Spleen (tissue), 11 donors: ENCODE results near the gene ALDH3B1. TPM values are rescaled to one million over a fixed set of nuclear protein-coding genes. Genes with fewer than 3 reads are reported as not detected.
"Not testable (repeated sequence)": the region's sequence is repeated elsewhere in the genome, so short reads cannot be mapped to it uniquely, and the experiment has no call there.

Experiments used
- DNase-seq: peaks from one replicate; pipeline ENCODE4 v3.0.0-alpha.2; 2020
- H3K27ac ChIP-seq, 8 donors: fragments of 200-600 bp; sonication (generic) in 7 of 8; 1 replicate in 4 of 8; 2 replicates in 4 of 8; pipeline versions ENCODE4 v1.5.0 to v1.8.0; 2016 to 2021; ENCODE audit warnings: inconsistent platforms in 4 of 8, mild to moderate bottlenecking in 4 of 8, moderate library complexity in 1 of 8
- H3K27me3 ChIP-seq, 7 donors: fragments of 200-600 bp; sonication (generic) in 6 of 7; replicated peaks in 1 of 7; 1 replicate in 4 of 7; 2 replicates in 3 of 7; pipeline versions ENCODE4 v1.5.0 to v1.8.0; 2016 to 2021; ENCODE audit warnings: inconsistent platforms in 3 of 7, mild to moderate bottlenecking in 1 of 7
- H3K36me3 ChIP-seq, 6 donors: fragments of 200-600 bp; sonication (generic) in 5 of 6; 1 replicate in 4 of 6; 2 replicates in 2 of 6; pipeline versions ENCODE4 v1.5.0 to v1.8.0; 2016 to 2021; ENCODE audit warnings: inconsistent platforms in 2 of 6
- H3K4me1 ChIP-seq, 6 donors: fragments of 200-600 bp; sonication (generic) in 5 of 6; 1 replicate in 3 of 6; 2 replicates in 3 of 6; pipeline versions ENCODE4 v1.5.0 to v1.8.0; 2016 to 2021; ENCODE audit warnings: inconsistent platforms in 3 of 6
- H3K4me3 ChIP-seq, 8 donors: fragments of 200-600 bp; sonication (generic) in 7 of 8; 1 replicate in 4 of 8; 2 replicates in 4 of 8; pipeline versions ENCODE4 v1.5.0 to v1.8.0; 2016 to 2021; ENCODE audit warnings: inconsistent platforms in 4 of 8, mild to moderate bottlenecking in 4 of 8, moderate library complexity in 2 of 8
- H3K9me3 ChIP-seq, 8 donors: fragments of 200-600 bp; sonication (generic) in 7 of 8; 1 replicate in 4 of 8; 2 replicates in 4 of 8; pipeline versions ENCODE4 v1.5.0 to v1.8.0; 2016 to 2021; ENCODE audit warnings: inconsistent platforms in 4 of 8
- POLR2A ChIP-seq, 3 donors: fragments of 450-650 bp; IDR thresholded peaks; one replicate each; pipeline ENCODE4 v1.5.1; 2017; ENCODE audit warnings: antibody characterized with exemption in 3 of 3, mild to moderate bottlenecking in 1 of 3
- POLR2AphosphoS5 ChIP-seq, 3 donors: sonication (generic); formaldehyde crosslinking; IDR thresholded peaks; one replicate each; pipeline ENCODE4 v1.5.1; 2017; ENCODE audit warnings: antibody characterized with exemption in 3 of 3
- WGBS, 5 donors: extraction: QIAGEN DNeasy Blood & Tissue Kit in 3 of 5; methylation state at CpG; one replicate each; pipeline versions ENCODE4 v1.1.5 to v1.1.7; 2013 to 2018; 5-methylcytosine and 5-hydroxymethylcytosine counted together
- intact Hi-C: fragments of 100-400 bp; cut with DNase I; formaldehyde crosslinking; loops from one replicate; pipeline ENCODE4 v1.15.0; 2023; ENCODE audit warnings: low total_unique reads
- polyA plus RNA-seq, 3 donors: library from polyadenylated mRNA; stranded (reverse); fragments of 200-250 nt; gene quantifications; one replicate each; pipeline ENCODE4 v1.2.1, GENCODE V29; 2013
- total RNA-seq, 7 donors: library from RNA; depleted of rRNA in 3 of 7; stranded (reverse); fragments of >200 nt in 3 of 7; fragmentation: NEBNext Ultra II Directional in 4 of 7; extraction: Animal tissue kit (Norgen Biotek cat#: 25700) in 4 of 7; gene quantifications; one replicate each; pipeline versions ENCODE4 v1.1.0 to v1.2.1, GENCODE V29; 2016 to 2021
- TF ChIP-seq, protein P1 (sequence below), 11 experiments: fragments of 200-600 bp in 7 of 11; fragments of 450-650 bp in 4 of 11; sonication (generic) in 4 of 11; IDR thresholded peaks in 8 of 11; conservative IDR thresholded peaks in 3 of 11; 1 replicate in 7 of 11; 2 replicates in 4 of 11; pipeline versions ENCODE4 v1.4.0 to v1.8.0; 2016 to 2021; ENCODE audit warnings: antibody characterized with exemption in 11 of 11, inconsistent platforms in 4 of 11, mild to moderate bottlenecking in 1 of 11
- donor health status: healthy with polysubstance abuse.
- donor health status: DM: no; HTN: no; CAD: no; lungs with moderate emphysema.
- donor health status: DM: no; HTN: no; CAD: no.
- donor health status: Bipolar disorder and iron deficiency.
- donor health status: healthy.
- donor health status: DM: no; HTN: no; CAD: no.
- donor health status: DM: yes; HTN: yes; CAD: no.

The ALDH3B1 gene
- total and polyA plus RNA-seq, 10 donors: 7.8 to 46.8 (median 32.0) TPM

DNA sequence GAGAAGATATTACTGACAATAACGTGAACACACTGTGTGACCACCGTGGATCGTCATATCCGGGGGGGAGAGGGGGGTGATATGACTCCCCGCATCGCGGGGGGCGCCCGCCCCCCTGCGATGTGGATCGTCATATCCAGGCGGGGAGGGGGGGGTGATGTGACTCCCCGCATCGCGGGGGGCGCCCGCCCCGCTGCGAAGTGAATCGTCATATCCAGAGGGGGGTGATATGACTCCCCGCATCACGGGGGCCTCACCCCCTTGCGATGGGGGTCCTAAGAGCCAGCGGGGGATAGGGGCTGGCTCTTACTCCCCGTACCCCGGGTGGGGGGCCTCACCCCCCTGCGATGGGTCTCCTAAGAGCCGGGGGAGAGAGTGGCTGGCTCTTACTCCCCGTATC lies 26.2 kb upstream of the ALDH3B1 start:
- H3K4me3 ChIP-seq: no peak overlapping the region
- TF ChIP-seq POLR2AphosphoS5 (IDR thresholded peaks at IDR 0.05): no peak
- TF ChIP-seq, protein P1, sequence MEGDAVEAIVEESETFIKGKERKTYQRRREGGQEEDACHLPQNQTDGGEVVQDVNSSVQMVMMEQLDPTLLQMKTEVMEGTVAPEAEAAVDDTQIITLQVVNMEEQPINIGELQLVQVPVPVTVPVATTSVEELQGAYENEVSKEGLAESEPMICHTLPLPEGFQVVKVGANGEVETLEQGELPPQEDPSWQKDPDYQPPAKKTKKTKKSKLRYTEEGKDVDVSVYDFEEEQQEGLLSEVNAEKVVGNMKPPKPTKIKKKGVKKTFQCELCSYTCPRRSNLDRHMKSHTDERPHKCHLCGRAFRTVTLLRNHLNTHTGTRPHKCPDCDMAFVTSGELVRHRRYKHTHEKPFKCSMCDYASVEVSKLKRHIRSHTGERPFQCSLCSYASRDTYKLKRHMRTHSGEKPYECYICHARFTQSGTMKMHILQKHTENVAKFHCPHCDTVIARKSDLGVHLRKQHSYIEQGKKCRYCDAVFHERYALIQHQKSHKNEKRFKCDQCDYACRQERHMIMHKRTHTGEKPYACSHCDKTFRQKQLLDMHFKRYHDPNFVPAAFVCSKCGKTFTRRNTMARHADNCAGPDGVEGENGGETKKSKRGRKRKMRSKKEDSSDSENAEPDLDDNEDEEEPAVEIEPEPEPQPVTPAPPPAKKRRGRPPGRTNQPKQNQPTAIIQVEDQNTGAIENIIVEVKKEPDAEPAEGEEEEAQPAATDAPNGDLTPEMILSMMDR (IDR thresholded peaks at IDR 0.05 in 8 of 11, conservative IDR thresholded peaks at IDR 0.05 in 3 of 11): no peak
- TF ChIP-seq POLR2A (IDR thresholded peaks at IDR 0.05): no peak
- no peaks in the 10 kb centered on the region for H3K4me1 ChIP-seq
- WGBS, 5 donors: 78 to 88% (median 84%) methylated on average over 15 to 29 of the region's 29 CpGs
- no peak for DNase-seq
- intact Hi-C loops: no loop called here
- no peak overlapping the region for H3K27ac ChIP-seq
- H3K36me3 ChIP-seq: no peaks in the 10 kb centered on the region
- H3K9me3 ChIP-seq: no peaks in the 10 kb centered on the region
- peaks cover 0 to 5% (median 0%) of the 10 kb centered on the region in 7 donors for H3K27me3 ChIP-seq

DNA sequence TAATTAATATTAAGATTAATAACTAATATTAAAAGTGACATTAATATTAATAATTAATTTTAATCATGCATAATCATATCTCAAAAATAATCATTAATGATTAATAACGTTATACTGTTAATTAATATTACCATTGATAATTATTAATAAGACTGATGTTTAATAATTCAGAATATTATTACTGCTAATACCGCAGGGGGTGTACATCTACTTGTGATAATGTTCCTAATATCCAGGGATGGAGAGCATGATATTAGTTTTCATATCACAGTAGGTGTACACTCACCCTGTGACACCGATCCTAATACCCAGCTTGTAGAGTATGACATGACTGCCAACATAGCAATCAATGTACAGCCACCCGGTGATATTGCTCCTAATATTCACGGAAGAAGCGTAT lies 24.8 kb upstream of the ALDH3B1 start:
- H3K27ac ChIP-seq, H3K4me1 ChIP-seq, H3K4me3 ChIP-seq, intact Hi-C loops, H3K9me3 ChIP-seq, DNase-seq, H3K36me3 ChIP-seq, H3K27me3 ChIP-seq: not testable (repeated sequence)
- 85 to 87% (median 86%) methylated on average over 6 of the region's 6 CpGs for WGBS, 5 donors

DNA sequence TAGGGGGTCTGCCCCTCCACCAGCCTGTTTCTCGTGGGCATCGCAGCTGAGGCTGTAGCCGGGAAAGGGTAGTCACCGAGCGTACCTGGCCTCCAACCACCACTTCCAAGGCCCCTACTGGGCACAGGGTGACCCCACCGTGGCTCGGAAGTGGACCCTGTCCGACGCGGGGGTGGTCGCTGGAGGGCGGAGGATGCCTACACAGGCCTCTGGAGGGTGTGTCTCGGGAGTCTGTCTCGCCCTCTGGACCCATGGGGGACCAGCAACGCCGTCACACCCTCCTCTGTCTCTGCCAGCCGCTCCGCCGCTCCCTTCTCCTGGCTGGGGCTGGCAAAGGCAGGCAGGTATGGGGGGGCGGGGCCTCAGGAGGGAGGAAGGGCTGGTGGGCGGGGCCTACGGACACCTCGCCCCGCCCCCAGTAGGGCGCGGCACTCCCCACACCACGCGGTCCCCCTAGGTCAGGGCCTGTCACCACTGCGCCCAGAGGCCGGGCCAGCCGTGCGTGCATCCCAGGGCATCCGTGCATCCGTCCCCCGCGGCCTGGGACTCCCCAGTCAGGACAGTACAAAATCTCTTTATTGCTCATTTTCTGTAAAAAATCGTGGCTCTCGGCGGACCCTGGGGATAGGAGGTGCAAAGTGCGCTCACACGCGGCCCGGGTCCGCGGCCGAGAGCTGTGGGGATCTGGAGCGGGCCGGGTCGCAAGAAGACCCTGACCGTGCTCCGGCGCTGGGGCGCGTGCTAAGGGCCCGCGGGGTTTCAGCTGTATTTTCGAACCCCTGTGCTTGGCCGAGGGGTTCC lies 19.4 kb upstream of the ALDH3B1 start:
- H3K36me3 ChIP-seq: peaks cover 0 to 47% (median 7%) of the 10 kb centered on the region in 6 donors
- H3K27me3 ChIP-seq: peaks cover 0 to 13% (median 4%) of the 10 kb centered on the region in 7 donors
- H3K9me3 ChIP-seq, DNase-seq, H3K27ac ChIP-seq, intact Hi-C loops: not testable (repeated sequence)
- 25 to 39% (median 33%) methylated on average over 21 to 50 of the region's 58 CpGs for WGBS, 5 donors
- peak; percentile 29 to 78 (median 52) for TF ChIP-seq POLR2AphosphoS5 (IDR thresholded peaks at IDR 0.05)
- H3K4me1 ChIP-seq: peaks cover 0 to 30% (median 16%) of the 10 kb centered on the region in 6 donors
- H3K4me3 ChIP-seq: peak overlapping the region in 1 of 8 donors; percentile 42

DNA sequence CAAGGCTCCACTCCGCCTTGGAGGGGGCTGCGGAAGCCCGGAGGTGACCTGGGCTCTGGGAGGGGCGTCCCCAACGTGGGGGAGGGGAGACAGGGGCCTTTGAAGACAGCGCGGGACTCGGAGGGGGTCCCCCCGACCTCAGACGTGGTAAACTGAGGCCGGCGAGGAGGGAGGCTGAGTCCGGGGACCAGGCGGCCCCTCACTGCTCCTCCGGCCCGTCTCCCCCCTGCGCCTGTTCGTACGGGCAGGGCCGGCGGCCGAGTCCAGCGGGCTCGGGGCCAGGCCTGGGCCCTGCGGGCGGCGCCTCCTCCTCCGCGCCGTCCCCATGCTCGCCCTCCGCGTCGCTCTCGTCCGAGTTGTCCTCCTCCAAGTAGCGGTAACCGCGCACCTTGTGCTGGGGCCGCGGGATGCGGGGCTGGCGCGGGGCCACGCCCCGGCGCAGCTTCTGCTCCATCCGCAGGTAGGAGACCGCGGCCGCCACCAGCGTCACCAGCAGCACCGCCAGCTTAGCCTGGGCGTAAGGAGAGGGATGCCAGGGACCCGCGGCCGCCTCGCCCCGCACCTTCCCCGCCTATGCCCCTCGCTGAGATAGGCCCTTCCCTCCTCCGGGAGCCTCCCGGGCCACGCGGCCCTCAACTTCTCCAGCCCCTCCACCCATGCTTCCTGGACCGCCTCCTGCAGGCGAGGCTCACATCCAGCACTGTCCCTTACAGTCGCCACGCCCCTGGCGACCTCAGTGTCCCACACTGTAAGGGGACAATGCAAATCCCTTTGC lies 18.6 kb upstream of the ALDH3B1 start:
- H3K27ac ChIP-seq, intact Hi-C loops, DNase-seq, H3K9me3 ChIP-seq: not testable (repeated sequence)
- peaks cover 0 to 13% (median 4%) of the 10 kb centered on the region in 7 donors for H3K27me3 ChIP-seq
- peaks cover 0 to 38% (median 23%) of the 10 kb centered on the region in 6 donors for H3K4me1 ChIP-seq
- H3K36me3 ChIP-seq: peaks cover 0 to 55% (median 14%) of the 10 kb centered on the region in 6 donors
- peak in 2 of 3 donors; percentile 28 to 54 for TF ChIP-seq POLR2AphosphoS5 (IDR thresholded peaks at IDR 0.05)
- H3K4me3 ChIP-seq: peak overlapping the region in 2 of 8 donors; percentile 19 to 42
- 45 to 68% (median 52%) methylated on average over 17 to 70 of the region's 70 CpGs for WGBS, 5 donors

DNA sequence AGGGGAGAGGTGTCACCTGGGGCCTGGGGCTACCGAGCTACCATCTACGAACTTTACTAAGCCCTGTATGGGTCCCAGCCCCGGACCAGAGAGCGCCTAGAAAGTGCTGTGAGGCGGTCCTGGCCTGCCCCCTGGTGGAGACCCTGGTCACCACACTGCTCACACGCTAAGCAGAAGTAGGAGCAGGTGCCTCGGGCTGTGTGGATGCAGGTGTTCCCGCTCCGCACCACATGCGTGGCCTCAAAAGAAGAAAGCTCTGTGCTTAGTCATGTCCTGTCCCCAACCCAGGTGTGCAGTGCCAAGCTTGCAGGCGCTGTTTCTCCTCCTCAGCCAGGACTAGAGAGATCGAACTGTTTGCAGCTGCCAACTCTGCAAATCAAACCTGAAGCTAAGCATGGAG lies 16.3 kb upstream of the ALDH3B1 start:
- Histone ChIP-seq H3K4me1 (peaks cover 0 to 61% (median 45%) of the 10 kb centered on the region in 6 donors), H3K36me3 (peaks cover 0 to 78% (median 20%) of the 10 kb centered on the region in 6 donors), H3K27ac (peak overlapping the region in 1 of 8 donors; percentile 46), H3K27me3 (peaks cover 0 to 13% (median 4%) of the 10 kb centered on the region in 7 donors)
- WGBS, 5 donors: 22 to 60% (median 28%) methylated on average over 5 to 12 of the region's 12 CpGs; no CpG with 5 or more reads in 1 of the 5 donors
- H3K9me3 ChIP-seq, intact Hi-C loops, H3K4me3 ChIP-seq: not testable (repeated sequence)
- peak; percentile 61 to 77 (median 76) for TF ChIP-seq POLR2AphosphoS5 (IDR thresholded peaks at IDR 0.05)
- TF ChIP-seq, protein P1 (IDR thresholded peaks at IDR 0.05 in 8 of 11, conservative IDR thresholded peaks at IDR 0.05 in 3 of 11): peak; percentile 36 to 85 (median 72)
- peak; percentile 90 for DNase-seq

DNA sequence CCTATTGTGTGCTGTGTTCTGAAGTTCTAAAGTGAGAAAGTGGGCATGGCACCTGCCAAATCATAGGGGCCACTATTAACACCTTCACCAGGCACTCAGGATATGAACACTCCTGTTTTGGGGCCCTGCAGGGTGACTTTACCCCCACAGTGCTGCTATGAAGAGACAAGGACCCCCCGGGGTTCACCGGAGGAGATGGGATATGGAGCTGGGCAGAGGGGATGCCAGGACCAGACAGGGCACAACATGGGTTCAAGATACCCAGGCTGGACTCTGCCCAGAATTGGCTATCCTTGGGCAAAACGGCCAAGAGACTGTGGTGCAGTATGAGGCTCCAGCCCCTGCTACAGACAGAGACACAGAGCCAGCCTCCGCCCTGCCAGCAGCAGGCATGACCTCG lies 15.7 kb upstream of the ALDH3B1 start:
- H3K27ac ChIP-seq: peak overlapping the region in 1 of 8 donors; percentile 46
- intact Hi-C loops, DNase-seq, H3K9me3 ChIP-seq, H3K4me3 ChIP-seq: not testable (repeated sequence)
- peaks cover 3 to 66% (median 51%) of the 10 kb centered on the region in 6 donors for H3K4me1 ChIP-seq
- WGBS, 5 donors: 81 to 98% (median 92%) methylated on average over 2 to 5 of the region's 5 CpGs
- H3K27me3 ChIP-seq: peaks cover 0 to 13% (median 4%) of the 10 kb centered on the region in 7 donors
- H3K36me3 ChIP-seq: peaks cover 0 to 84% (median 26%) of the 10 kb centered on the region in 6 donors

DNA sequence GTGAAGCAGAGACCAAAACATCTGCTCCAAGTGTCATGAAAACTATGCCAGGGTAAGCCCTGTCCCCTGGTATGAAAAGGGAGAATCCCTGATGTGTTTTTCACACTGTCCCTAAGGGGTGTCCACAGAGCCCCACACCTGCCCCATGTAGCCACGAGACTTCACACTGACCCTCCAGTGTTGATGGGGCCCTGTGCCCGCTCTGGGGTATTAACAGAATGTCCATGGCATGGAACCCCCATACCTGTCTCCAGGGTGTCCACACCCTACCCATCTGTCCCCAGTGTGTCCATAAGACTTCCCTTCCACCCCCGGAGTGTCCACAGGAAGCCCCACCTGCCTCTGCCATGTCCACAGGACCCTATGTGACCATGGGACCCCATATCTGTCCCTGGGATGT lies 15.0 kb upstream of the ALDH3B1 start:
- H3K9me3 ChIP-seq, H3K4me3 ChIP-seq, DNase-seq, intact Hi-C loops, H3K27ac ChIP-seq: not testable (repeated sequence)
- Histone ChIP-seq H3K36me3 (peaks cover 0 to 91% (median 27%) of the 10 kb centered on the region in 6 donors), H3K27me3 (peaks cover 0 to 13% (median 4%) of the 10 kb centered on the region in 7 donors), H3K4me1 (peaks cover 3 to 74% (median 58%) of the 10 kb centered on the region in 6 donors)
- 92 to 100% (median 95%) methylated on average over 2 to 3 of the region's 3 CpGs; no CpG with 5 or more reads in 1 of the 5 donors for WGBS, 5 donors
